ENCODE data around the gene ZBTB46.

Gene ZBTB46

DNA sequence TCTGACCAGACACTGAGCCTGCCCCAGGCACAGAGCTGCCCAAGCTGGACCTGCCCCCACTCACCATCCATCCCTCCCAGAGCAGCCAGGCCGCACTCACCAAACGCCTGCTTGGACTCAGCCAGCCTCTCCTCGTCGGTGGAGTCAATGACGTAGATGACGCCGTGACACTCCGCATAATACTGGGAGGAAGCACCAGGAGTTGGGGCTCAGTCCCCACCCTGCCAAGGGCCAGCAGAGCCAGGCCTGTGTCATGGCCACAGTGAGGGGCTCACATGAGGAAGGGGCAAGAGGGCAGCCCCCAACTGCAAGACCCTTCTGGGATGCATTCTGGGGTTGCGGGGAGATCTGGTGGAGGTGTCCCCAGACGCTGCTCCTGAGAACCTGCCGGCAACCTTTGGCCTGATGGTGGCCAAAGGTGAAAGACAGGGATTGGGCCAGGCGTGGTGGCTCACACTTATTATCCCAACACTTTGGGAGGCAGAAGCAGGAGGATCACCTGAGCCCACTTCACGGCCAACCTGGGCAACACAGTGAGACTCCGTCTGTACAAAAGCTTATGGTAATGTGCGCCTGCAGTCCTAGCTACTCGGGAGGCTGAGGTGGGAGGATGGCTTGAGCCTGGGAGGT is 128.9 kb downstream of the ZBTB46 start:
- no peak for DNase-seq

- DNase-seq = no peak
Observed at GRCh38 chr20:63701329-63702035, 129.6 kb downstream of the ZBTB46 start.

DNA sequence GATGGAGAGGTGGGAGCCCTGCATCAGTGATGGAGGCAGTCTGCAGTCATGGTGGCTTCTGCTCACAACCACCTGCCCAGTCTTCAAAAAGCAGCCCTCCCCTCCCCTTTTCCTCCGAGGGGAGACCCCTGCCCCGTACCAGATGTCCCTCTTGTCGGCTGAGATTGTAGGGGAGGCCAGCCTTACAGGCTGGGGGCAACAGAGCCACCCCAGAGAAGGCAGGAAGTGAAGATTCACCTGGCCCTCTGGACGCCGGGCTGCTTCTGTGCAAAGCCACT is 130.1 kb downstream of the ZBTB46 start:
- no peak for DNase-seq

- DNase-seq = no peak
Observed at GRCh38 chr20:63700199-63701050, 130.6 kb downstream of the ZBTB46 start.

- DNase-seq = no peak
Observed at GRCh38 chr20:63699466-63700198, 131.4 kb downstream of the ZBTB46 start.

- peak; percentile 65 to 71 for DNase-seq
Observed at GRCh38 chr20:63698739-63699465, 132.2 kb downstream of the ZBTB46 start.

GRCh38 chr20:63697868-63698545 is 133.1 kb downstream of the ZBTB46 start:
- DNase-seq = no peak

- no peak for DNase-seq
Observed at GRCh38 chr20:63697357-63697867, 133.7 kb downstream of the ZBTB46 start.

GRCh38 chr20:63696628-63697356 is 134.3 kb downstream of the ZBTB46 start, which contains the start of gene TNFRSF6B:
TNFRSF6B (plus strand) TSS chr20:63696652; CDS start chr20:63696768, 116 bp downstream.
- DNase-seq = peak in 1 of 2 donors; percentile 47

GRCh38 chr20:63696306-63696627 is 134.8 kb downstream of the ZBTB46 start:
- no peak for DNase-seq

GRCh38 chr20:63695424-63696305 is 135.4 kb downstream of the ZBTB46 start:
- no peak for DNase-seq

- DNase-seq = no peak
Observed at GRCh38 chr20:63694584-63695423, 136.3 kb downstream of the ZBTB46 start.

DNA sequence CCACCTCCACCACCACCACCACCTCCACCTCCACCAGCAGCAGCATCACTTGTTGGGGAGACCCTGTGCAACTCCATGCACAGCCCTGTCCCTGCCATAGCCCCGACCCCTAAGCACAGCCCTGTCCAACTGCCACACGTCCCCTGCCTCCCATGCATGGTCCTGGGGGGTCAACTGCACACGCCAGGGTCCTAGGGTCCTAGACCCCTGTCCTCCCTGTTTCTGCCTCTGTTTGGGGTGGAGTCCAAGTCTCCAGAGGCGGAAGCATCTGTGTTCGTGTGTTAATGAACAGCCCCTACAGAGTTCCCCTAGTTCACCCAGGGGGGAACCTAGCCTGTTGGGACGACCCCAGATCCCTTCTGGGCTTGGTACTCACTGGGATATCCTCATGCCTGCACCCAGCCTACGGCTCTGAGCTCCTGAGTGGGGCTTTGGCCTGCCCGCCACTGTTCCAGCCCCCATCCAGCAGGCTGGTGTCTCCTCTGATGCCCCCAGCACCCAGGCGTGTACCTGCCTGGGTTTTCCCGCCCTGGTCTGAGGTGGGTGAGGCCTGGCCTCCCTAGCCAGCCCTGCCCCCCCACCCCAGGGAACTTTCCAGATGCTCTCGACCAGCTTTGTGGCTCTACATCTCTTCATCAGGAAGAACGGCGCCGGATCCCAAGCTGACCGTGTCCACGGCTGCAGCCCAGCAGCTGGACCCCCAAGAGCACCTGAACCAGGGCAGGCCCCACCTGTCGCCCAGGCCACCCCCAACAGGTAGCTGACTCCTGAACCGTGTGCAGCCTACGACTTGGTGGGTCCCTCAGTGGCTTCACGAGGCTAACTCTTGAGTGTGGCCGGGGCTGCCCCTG is 137.1 kb downstream of the ZBTB46 start:
- DNase-seq = no peak
